Activated CD8-positive, alpha-beta T cell treated with anti-CD3 and anti-CD28 coated beads for 36 hours (primary cell): Measurements from ENCODE around the gene PCDHB11. TPM values are rescaled to one million over a fixed set of nuclear protein-coding genes. Genes with fewer than 3 reads are reported as not detected.
"Not testable (repeated sequence)": the region's sequence is repeated elsewhere in the genome, so short reads cannot be mapped to it uniquely, and the experiment has no call there.

Experiments used
- ATAC-seq: fragments of 200-7000 bp; cut with Tn5 transposase; one replicate; pipeline ENCODE4 v1.10.0; 2021; ENCODE audit warnings: mild to moderate bottlenecking, moderate library complexity
- CTCF ChIA-PET: fragments of 350-600 bp; sonication (Branson Sonifier 250); formaldehyde crosslinking; loops from one replicate; lab custom pipeline; 2021; ENCODE audit warnings: antibody characterized with exemption; lab: Charles Lee
- POLR2A ChIA-PET: fragments of 350-600 bp; sonication (Branson Sonifier 250); formaldehyde crosslinking; loops from one replicate; lab custom pipeline; 2021; ENCODE audit warnings: antibody characterized with exemption; lab: Charles Lee
- DNase-seq: peaks from one replicate; pipeline ENCODE4 v3.0.0-alpha.2; 2020
- H3K27ac Mint-ChIP-seq: one replicate; pipeline ENCODE4 v1.8.0; 2021; ENCODE audit warnings: mild to moderate bottlenecking, mixed read lengths
- H3K27me3 Mint-ChIP-seq: one replicate; pipeline ENCODE4 v1.8.0; 2021; ENCODE audit warnings: mixed read lengths
- H3K36me3 Mint-ChIP-seq: one replicate; pipeline ENCODE4 v1.8.0; 2021; ENCODE audit warnings: low read depth, mixed read lengths
- H3K4me1 Mint-ChIP-seq: one replicate; pipeline ENCODE4 v1.8.0; 2021; ENCODE audit warnings: low read depth, mixed read lengths
- H3K4me3 Mint-ChIP-seq: one replicate; pipeline ENCODE4 v1.8.0; 2021; ENCODE audit warnings: mild to moderate bottlenecking, moderate library complexity, mixed read lengths
- H3K9me3 Mint-ChIP-seq: one replicate; pipeline ENCODE4 v1.8.0; 2021; ENCODE audit warnings: mixed read lengths
- CTCF ChIP-seq: fragments of 200-600 bp; IDR thresholded peaks from one replicate; pipeline ENCODE4 v1.8.0; 2022; ENCODE audit warnings: antibody characterized with exemption, mild to moderate bottlenecking
- intact Hi-C: fragments of 100-400 bp; cut with micrococcal nuclease; formaldehyde crosslinking; loops from one replicate; pipeline ENCODE4 v1.10.0; 2022
- total RNA-seq, 2 experiments: library from RNA; stranded (reverse); gene quantifications; one replicate each; pipeline ENCODE4 v1.2.3, GENCODE V29; 2021

PCDHB11 gene
- total RNA-seq, 2 experiments from 2014 or later = not detected

GRCh38 chr5:141155540-141156374 lies 43.7 kb upstream of the PCDHB11 start:
- no peak for ATAC-seq
- CTCF ChIA-PET = interaction anchor here (0.9 to 1.5 kb wide), 9 partner anchors 10 to 300 kb away, joined by 3 to 4 read pairs (median 3); partner anchors contain the start of genes PCDHA10, PCDHB5 and PCDHB7
- POLR2A ChIA-PET = no interaction called here
- peaks cover 30% of the 10 kb centered on the region for H3K9me3 Mint-ChIP-seq
- DNase-seq = no peak
- H3K36me3 Mint-ChIP-seq = peaks cover 16% of the 10 kb centered on the region
- no peak overlapping the region for H3K4me3 Mint-ChIP-seq
- no peaks in the 10 kb centered on the region for H3K4me1 Mint-ChIP-seq
- TF ChIP-seq CTCF = no peak
- peaks cover 36% of the 10 kb centered on the region for H3K27me3 Mint-ChIP-seq
- intact Hi-C loops = no loop called here
- no peak overlapping the region for H3K27ac Mint-ChIP-seq

- DNase-seq, intact Hi-C loops, H3K27ac Mint-ChIP-seq, H3K4me1 Mint-ChIP-seq, CTCF ChIA-PET, H3K4me3 Mint-ChIP-seq, POLR2A ChIA-PET, ATAC-seq, H3K36me3 Mint-ChIP-seq: not testable (repeated sequence)
- Mint-ChIP-seq H3K9me3 (peaks cover 21% of the 10 kb centered on the region), H3K27me3 (peaks cover 26% of the 10 kb centered on the region)
Measured at GRCh38 chr5:141157356-141157755, 42.1 kb upstream of the PCDHB11 start.

- H3K27ac Mint-ChIP-seq, intact Hi-C loops, ATAC-seq, H3K36me3 Mint-ChIP-seq, DNase-seq, POLR2A ChIA-PET, H3K4me3 Mint-ChIP-seq, H3K4me1 Mint-ChIP-seq: not testable (repeated sequence)
- CTCF ChIA-PET = interaction anchor here (1.7 kb wide), 1 partner anchor 8 kb away, joined by 5 read pairs; the partner anchor contains the start of gene PCDHB6
- H3K27me3 Mint-ChIP-seq = peaks cover 25% of the 10 kb centered on the region
- peaks cover 20% of the 10 kb centered on the region for H3K9me3 Mint-ChIP-seq
Measured at GRCh38 chr5:141157901-141158300, 41.5 kb upstream of the PCDHB11 start.

GRCh38 chr5:141172381-141173204 lies 26.8 kb upstream of the PCDHB11 start, which contains the start of gene PCDHB7:
TSS of gene PCDHB7 (plus strand) at chr5:141172644. CDS start at chr5:141172836, 192 bp downstream.
- CTCF ChIA-PET = interaction anchor here (0.6 to 0.9 kb wide), 4 partner anchors 18 to 192 kb away, joined by 3 read pairs; partner anchors contain the start of gene PCDHGA5
- peak; percentile 26 for DNase-seq
- peaks cover 35% of the 10 kb centered on the region for H3K27me3 Mint-ChIP-seq

GRCh38 chr5:141174291-141175104 lies 24.9 kb upstream of the PCDHB11 start:
- POLR2A ChIA-PET, H3K36me3 Mint-ChIP-seq, H3K27ac Mint-ChIP-seq, ATAC-seq, H3K4me3 Mint-ChIP-seq, H3K4me1 Mint-ChIP-seq, intact Hi-C loops, CTCF ChIA-PET, DNase-seq: not testable (repeated sequence)
- H3K9me3 Mint-ChIP-seq = peaks cover 19% of the 10 kb centered on the region
- peaks cover 23% of the 10 kb centered on the region for H3K27me3 Mint-ChIP-seq

More at GRCh38 chr5:141172381-141173204, 26.8 kb upstream of the PCDHB11 start, which contains the start of gene PCDHB7:
- POLR2A ChIA-PET = no interaction called here
- peaks cover 5% of the 10 kb centered on the region for H3K36me3 Mint-ChIP-seq
- H3K27ac Mint-ChIP-seq = no peak within 1 kb of the TSS
- peaks cover 4% of the 10 kb centered on the region for H3K4me1 Mint-ChIP-seq
- peak; percentile 73 for TF ChIP-seq CTCF
- no peak for ATAC-seq
- intact Hi-C loops = no loop called here
- no peak within 1 kb of the TSS for H3K4me3 Mint-ChIP-seq
- peaks cover 19% of the 10 kb centered on the region for H3K9me3 Mint-ChIP-seq
